ENCODE results near the gene GPRIN1.
"Not testable (repeated sequence)": the region's sequence is repeated elsewhere in the genome, so short reads cannot be mapped to it uniquely, and the experiment has no call there.

The GPRIN1 gene

DNA sequence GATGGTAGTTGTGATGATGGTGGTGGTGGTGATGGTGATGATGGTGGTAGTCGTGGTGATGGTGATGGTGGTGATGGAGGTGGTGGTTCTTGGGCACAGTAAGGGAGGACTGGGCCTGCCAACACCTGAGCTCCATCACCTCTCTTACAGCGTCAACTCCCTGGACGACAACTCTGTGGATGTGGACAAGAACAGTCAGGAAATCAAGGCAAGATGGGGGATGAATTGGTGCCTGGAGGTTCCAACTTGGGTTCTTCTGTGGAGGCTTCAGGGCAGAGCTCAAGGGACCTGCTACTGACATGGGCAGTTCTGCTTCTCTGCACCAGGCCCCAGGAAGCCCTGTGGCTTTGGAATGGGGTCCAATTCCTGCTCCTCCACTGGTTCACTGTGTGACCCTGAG is 17.4 kb downstream of the GPRIN1 start:
- Histone ChIP-seq H3K27me3 (ENCODE audit: control insufficient read depth, low read length) (no peaks in the 10 kb centered on the region), H3K4me3 (ENCODE audit: low read length) (no peak overlapping the region), H3K27ac (ENCODE audit: low read depth, low read length) (no peak overlapping the region), H4K20me1 (ENCODE audit: control insufficient read depth, insufficient read depth, low read depth, low read length) (no peaks in the 10 kb centered on the region), H3K36me3 (ENCODE audit: control insufficient read depth, low read length) (peaks cover 10% of the 10 kb centered on the region), H3K9me2 (replicated peaks; ENCODE audit: control insufficient read depth, low read length) (no peaks in the 10 kb centered on the region), H3K9me3 (ENCODE audit: control insufficient read depth, insufficient read depth, low read length) (peaks cover 12% of the 10 kb centered on the region; the same call in 1 of the 2 replicates), H3K4me2 (ENCODE audit: low read length) (no peak overlapping the region), H3K79me2 (ENCODE audit: control insufficient read depth, low read length) (no peaks in the 10 kb centered on the region), H3F3A (ENCODE audit: control insufficient read depth, insufficient read depth) (peaks cover 4% of the 10 kb centered on the region; the same call in 1 of the 2 replicates), H3K4me1 (ENCODE audit: control insufficient read depth, low read length) (no peaks in the 10 kb centered on the region)
- TF ChIP-seq EZH2phosphoT487 (IDR thresholded peaks at IDR 0.05; ENCODE audit: borderline replicate concordance, low read length) = no peak
- TF ChIP-seq, protein P1, sequence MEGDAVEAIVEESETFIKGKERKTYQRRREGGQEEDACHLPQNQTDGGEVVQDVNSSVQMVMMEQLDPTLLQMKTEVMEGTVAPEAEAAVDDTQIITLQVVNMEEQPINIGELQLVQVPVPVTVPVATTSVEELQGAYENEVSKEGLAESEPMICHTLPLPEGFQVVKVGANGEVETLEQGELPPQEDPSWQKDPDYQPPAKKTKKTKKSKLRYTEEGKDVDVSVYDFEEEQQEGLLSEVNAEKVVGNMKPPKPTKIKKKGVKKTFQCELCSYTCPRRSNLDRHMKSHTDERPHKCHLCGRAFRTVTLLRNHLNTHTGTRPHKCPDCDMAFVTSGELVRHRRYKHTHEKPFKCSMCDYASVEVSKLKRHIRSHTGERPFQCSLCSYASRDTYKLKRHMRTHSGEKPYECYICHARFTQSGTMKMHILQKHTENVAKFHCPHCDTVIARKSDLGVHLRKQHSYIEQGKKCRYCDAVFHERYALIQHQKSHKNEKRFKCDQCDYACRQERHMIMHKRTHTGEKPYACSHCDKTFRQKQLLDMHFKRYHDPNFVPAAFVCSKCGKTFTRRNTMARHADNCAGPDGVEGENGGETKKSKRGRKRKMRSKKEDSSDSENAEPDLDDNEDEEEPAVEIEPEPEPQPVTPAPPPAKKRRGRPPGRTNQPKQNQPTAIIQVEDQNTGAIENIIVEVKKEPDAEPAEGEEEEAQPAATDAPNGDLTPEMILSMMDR (IDR thresholded peaks at IDR 0.05; ENCODE audit: low read depth, low read length, poor library complexity, severe bottlenecking) = no peak

DNA sequence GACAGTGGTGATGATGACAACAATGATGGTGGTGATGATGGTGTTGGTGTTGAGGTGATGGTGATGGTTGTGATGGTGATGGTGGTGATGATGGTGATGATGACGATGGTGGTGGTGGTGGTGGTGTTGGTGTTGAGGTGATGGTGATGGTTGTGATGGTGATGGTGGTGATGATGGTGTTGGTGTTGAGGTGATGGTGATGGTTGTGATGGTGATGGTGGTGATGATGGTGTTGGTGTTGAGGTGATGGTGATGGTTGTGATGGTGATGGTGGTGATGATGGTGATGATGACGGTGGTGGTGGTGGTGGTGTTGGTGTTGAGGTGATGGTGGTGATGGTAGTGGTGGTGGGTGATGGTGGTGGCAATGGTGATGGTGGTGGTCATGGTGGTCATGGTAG is 18.3 kb downstream of the GPRIN1 start:
- not testable (repeated sequence) for H3K9me2 ChIP-seq (replicated peaks; ENCODE audit: control insufficient read depth, low read length); H3K4me1 ChIP-seq (ENCODE audit: control insufficient read depth, low read length); H3K4me3 ChIP-seq (ENCODE audit: low read length); H3K79me2 ChIP-seq (ENCODE audit: control insufficient read depth, low read length); H3K27ac ChIP-seq (ENCODE audit: low read depth, low read length); H3K4me2 ChIP-seq (ENCODE audit: low read length); H3K36me3 ChIP-seq (ENCODE audit: control insufficient read depth, low read length); H4K20me1 ChIP-seq (ENCODE audit: control insufficient read depth, insufficient read depth, low read depth, low read length); H3F3A ChIP-seq (ENCODE audit: control insufficient read depth, insufficient read depth); H3K27me3 ChIP-seq (ENCODE audit: control insufficient read depth, low read length)
- peaks cover 12% of the 10 kb centered on the region; the same call in 1 of the 2 replicates for H3K9me3 ChIP-seq (ENCODE audit: control insufficient read depth, insufficient read depth, low read length)

DNA sequence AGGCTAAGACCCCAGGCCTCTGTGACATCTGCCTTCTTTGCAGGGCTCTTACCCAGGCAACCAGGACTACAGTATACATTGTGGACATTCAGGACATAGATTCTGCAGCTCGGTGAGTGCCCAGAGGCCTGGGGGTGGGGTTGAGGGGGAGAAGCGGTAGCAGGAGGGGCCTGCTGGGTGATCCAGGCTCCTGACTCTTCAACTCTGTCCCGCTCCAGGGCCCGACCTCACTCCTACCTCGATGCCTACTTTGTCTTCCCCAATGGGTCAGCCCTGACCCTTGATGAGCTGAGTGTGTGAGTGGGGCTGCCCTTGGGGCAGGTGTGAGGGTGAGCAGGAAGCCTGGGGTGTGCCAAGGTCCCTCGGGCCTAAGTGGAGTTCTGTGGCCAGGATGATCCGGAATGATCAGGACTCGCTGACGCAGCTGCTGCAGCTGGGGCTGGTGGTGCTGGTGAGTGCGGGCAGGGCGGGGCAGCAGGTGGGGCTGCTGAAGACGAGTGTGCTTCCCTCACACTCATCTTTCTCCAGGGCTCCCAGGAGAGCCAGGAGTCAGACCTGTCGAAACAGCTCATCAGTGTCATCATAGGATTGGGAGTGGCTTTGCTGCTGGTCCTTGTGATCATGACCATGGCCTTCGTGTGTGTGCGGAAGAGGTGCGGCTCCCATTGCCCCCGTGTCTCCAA is 19.8 kb downstream of the GPRIN1 start:
- no peak overlapping the region for H3K4me2 ChIP-seq (ENCODE audit: low read length)
- no peaks in the 10 kb centered on the region for H3K27me3 ChIP-seq (ENCODE audit: control insufficient read depth, low read length)
- H4K20me1 ChIP-seq (ENCODE audit: control insufficient read depth, insufficient read depth, low read depth, low read length) = no peaks in the 10 kb centered on the region
- no peaks in the 10 kb centered on the region for H3K79me2 ChIP-seq (ENCODE audit: control insufficient read depth, low read length)
- H3K9me2 ChIP-seq (replicated peaks; ENCODE audit: control insufficient read depth, low read length) = no peaks in the 10 kb centered on the region
- no peak overlapping the region for H3K27ac ChIP-seq (ENCODE audit: low read depth, low read length)
- H3K4me1 ChIP-seq (ENCODE audit: control insufficient read depth, low read length) = no peaks in the 10 kb centered on the region
- peaks cover 4% of the 10 kb centered on the region; the same call in 1 of the 2 replicates for H3F3A ChIP-seq (ENCODE audit: control insufficient read depth, insufficient read depth)
- peaks cover 10% of the 10 kb centered on the region for H3K36me3 ChIP-seq (ENCODE audit: control insufficient read depth, low read length)
- no peak overlapping the region for H3K4me3 ChIP-seq (ENCODE audit: low read length)
- H3K9me3 ChIP-seq (ENCODE audit: control insufficient read depth, insufficient read depth, low read length) = peaks cover 19% of the 10 kb centered on the region
- TF ChIP-seq, protein P1 (IDR thresholded peaks at IDR 0.05; ENCODE audit: low read depth, low read length, poor library complexity, severe bottlenecking) = no peak
- no peak for TF ChIP-seq EZH2phosphoT487 (IDR thresholded peaks at IDR 0.05; ENCODE audit: borderline replicate concordance, low read length)

DNA sequence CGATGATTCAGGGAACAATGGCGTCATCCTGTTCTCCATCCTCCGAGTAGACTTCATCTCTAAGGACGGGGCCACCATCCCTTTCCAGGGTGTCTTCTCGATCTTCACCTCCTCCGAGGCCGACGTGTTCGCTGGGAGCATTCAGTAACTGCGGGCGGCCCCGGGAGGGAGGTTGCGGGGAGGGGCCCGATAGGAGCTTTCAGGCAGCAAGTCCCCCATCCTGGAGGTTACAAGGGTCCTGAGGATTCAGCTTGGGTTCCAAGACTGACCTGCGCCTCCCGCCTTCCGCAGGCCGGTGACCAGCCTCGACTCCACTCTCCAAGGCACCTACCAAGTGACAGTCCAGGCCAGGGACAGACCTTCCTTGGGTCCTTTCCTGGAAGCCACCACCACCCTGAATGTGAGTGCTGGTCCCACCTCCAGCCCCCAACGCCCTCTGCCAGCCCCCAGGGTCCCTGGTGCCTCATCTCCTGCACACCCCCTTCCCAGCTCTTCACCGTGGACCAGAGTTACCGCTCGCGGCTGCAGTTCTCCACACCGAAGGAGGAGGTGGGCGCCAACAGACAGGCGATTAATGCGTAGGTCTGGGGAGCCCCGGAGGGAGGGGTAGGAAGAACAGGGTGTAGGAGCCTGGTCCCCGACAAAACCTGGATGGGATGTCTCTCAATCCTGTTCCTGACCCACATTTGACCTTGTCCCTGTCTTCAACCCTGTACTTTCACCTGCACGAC is 20.8 kb downstream of the GPRIN1 start:
- Histone ChIP-seq H3K36me3 (ENCODE audit: control insufficient read depth, low read length) (peaks cover 10% of the 10 kb centered on the region), H3K9me3 (ENCODE audit: control insufficient read depth, insufficient read depth, low read length) (peaks cover 21% of the 10 kb centered on the region), H3K4me2 (ENCODE audit: low read length) (no peak overlapping the region), H3K9me2 (replicated peaks; ENCODE audit: control insufficient read depth, low read length) (no peaks in the 10 kb centered on the region), H3F3A (ENCODE audit: control insufficient read depth, insufficient read depth) (peaks cover 4% of the 10 kb centered on the region; the same call in 1 of the 2 replicates), H4K20me1 (ENCODE audit: control insufficient read depth, insufficient read depth, low read depth, low read length) (no peaks in the 10 kb centered on the region), H3K79me2 (ENCODE audit: control insufficient read depth, low read length) (no peaks in the 10 kb centered on the region), H3K27ac (ENCODE audit: low read depth, low read length) (no peak overlapping the region), H3K27me3 (ENCODE audit: control insufficient read depth, low read length) (no peaks in the 10 kb centered on the region), H3K4me3 (ENCODE audit: low read length) (no peak overlapping the region), H3K4me1 (ENCODE audit: control insufficient read depth, low read length) (no peaks in the 10 kb centered on the region)
- TF ChIP-seq, protein P1 (IDR thresholded peaks at IDR 0.05; ENCODE audit: low read depth, low read length, poor library complexity, severe bottlenecking) = no peak

Data from DOHH2 (cell line).